ENCODE data around the gene ACSM2A. TPM values are rescaled to one million over a fixed set of nuclear protein-coding genes. Genes with fewer than 3 reads are reported as not detected.
"Not testable (repeated sequence)": the region's sequence is repeated elsewhere in the genome, so short reads cannot be mapped to it uniquely, and the experiment has no call there.

The ACSM2A gene
- total RNA-seq, result not detected in 2 replicates
- not detected for polyA plus RNA-seq (2012)

DNA sequence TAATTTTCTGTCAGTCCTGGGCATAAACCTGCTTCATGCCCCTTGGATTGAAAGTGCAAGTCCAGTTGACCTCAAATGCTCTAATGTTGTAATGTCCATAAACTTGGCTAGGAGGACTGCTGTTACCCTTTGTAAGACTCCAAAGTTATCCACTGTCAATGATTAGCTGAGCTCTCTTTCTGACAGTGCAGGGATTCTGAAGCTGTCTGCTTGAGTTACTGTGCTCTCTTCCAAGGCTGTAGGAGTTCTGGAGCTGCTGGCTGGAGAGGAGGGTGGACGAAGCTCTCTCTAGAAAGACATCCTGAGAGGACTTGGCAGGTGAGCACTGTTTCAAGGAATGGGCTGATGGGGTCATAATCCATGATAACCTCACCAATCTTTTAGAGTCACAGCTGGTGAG lies at the start of gene ACSM2A:
ACSM2A (plus strand) TSS at position 158 of the 400 bp plus-strand sequence. CDS start 8,594 bp downstream, outside the sequence.
- DNase-seq (ENCODE audit: low read depth), result not testable (repeated sequence)

- DNase-seq (ENCODE audit: low read depth), result no peak
These were observed 48.7 kb upstream of the ACSM2A start for GRCh38 chr16:20402651-20403050.

GRCh38 chr16:20404637-20405036 lies 46.7 kb upstream of the ACSM2A start, which contains the start of gene PDILT:
Gene PDILT, minus strand, starts transcription at chr16:20404737. Its CDS starts 5,437 bp downstream, at chr16:20399300.
- no peak for DNase-seq (ENCODE audit: low read depth)

DNA sequence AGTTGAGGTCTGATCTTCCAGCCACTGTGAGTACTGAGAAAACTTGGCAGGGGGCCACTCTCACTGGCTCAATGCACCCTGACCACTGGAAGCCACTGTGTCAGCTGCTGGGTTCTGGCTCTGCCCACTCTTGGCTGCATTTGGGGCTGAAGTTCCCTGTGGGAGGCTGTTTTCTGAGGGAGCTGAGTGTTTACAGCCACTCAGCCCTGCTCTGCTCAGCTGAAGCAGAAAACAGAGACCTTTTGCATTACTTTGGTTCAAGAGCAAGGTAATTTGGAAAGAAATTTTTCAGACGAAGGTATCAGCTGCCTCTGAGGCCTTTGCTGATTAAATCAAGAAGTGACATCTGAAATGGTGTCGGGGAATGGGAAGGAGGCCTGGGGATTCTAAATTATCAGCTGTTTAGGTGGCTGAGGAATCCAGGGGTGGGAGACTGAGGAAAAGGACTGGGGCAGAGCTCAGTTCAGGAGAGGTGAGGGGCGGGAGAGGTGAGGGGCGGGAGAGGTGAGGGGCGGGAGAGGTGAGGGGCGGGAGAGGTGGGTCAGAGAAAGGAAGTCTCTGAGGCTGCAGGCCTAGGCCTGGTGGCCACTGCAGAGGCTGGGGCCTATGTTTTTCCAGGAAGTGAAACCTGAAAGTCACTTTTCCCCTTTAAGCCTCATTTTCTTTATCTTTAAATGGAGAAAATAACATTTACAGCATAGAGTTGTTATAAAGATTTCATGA lies 41.8 kb upstream of the ACSM2A start, which contains the start of gene ACSM5:
ACSM5 (plus strand) TSS at position 137 of the 723 bp plus-strand sequence. CDS start 1,951 bp downstream, outside the sequence.
- DNase-seq (ENCODE audit: low read depth), result peak; percentile 91

- DNase-seq (ENCODE audit: low read depth), result no peak
These were observed 41.1 kb upstream of the ACSM2A start for GRCh38 chr16:20410121-20410723.

DNA sequence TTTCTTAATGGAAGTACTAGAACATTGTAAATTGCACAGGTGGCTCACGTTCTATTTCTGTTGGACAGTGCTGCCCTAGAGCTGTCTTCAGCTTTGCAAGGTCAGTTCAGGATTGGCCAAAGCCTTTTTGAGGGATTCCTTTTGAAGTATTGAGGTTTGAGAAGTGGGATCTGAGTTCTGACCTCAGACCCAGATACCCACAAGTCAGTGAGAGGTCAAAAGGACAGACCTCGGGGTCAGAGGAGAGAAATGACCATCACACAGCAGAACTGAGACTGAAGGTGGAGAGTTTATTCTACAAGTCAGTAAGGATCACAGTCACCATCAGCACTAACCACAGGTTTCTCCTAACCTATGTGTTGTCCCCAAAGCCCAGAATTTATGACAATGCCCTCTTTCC lies 40.3 kb upstream of the ACSM2A start:
- DNase-seq (ENCODE audit: low read depth), result peak; percentile 61

- DNase-seq (ENCODE audit: low read depth), result peak; percentile 79
These were observed 35.8 kb upstream of the ACSM2A start for GRCh38 chr16:20415541-20415940.

GRCh38 chr16:20419093-20419492 lies 32.2 kb upstream of the ACSM2A start:
- DNase-seq (ENCODE audit: low read depth), result not testable (repeated sequence)

DNA sequence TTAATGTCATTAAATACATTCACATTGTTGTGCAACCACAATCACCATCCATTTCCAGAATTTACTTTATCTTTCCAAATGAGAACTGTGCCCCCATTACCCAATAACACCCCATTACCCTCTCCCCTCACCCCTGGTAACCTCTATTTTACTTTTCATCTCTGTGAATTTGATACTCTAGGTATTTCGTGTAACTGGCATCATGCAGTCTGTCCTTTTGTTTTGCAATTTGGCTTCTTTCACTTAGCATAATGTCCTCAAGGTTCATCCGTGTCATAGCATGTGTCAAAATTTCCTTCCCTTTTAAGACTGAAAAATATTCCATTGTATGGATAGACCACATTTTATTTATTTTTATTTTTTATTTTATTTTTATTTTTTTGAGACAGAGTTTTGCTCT lies 29.6 kb upstream of the ACSM2A start:
- DNase-seq (ENCODE audit: low read depth), result not testable (repeated sequence)

DNA sequence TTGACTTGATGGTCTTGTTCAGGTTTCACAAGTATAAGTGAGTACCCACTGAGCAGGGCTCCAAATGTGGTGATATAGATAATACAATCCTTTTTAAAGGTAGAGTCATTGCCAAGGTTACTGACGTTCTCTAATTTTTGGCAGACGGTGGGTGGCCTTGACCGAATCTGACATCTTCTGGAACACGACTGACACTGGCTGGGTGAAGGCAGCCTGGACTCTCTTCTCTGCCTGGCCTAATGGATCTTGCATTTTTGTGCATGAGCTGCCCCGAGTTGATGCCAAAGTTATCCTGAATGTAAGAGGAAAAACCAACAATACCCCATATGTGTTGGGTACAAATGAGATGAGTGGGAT lies 27.6 kb upstream of the ACSM2A start:
- DNase-seq (ENCODE audit: low read depth), result not testable (repeated sequence)

- no peak for DNase-seq (ENCODE audit: low read depth)
These were observed 27.0 kb upstream of the ACSM2A start for GRCh38 chr16:20424129-20424866.

GRCh38 chr16:20427401-20427797 lies 23.9 kb upstream of the ACSM2A start:
- DNase-seq (ENCODE audit: low read depth), result not testable (repeated sequence)

GRCh38 chr16:20429499-20429898 lies 21.8 kb upstream of the ACSM2A start:
- DNase-seq (ENCODE audit: low read depth), result not testable (repeated sequence)

DNA sequence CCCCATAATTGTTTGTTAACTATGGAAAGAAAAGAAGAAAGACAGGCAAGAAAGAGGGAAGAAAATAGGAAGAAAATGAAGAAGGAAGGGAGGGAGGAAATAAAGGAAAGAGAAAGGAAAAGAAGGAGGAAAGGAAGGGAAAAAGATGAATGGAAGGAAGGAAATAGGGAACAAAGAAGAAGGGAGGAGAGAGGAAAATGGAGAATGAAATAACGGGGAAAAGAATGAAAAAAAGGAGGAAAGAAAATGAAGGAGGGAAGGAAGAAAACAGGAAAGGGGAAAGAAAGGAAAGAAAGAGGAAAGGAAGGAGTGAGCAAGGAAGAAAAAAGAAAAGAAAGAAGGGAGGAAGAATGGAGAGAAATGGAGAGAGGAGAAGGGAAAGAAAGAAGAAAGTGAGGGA lies 20.8 kb upstream of the ACSM2A start:
- not testable (repeated sequence) for DNase-seq (ENCODE audit: low read depth)

DNA sequence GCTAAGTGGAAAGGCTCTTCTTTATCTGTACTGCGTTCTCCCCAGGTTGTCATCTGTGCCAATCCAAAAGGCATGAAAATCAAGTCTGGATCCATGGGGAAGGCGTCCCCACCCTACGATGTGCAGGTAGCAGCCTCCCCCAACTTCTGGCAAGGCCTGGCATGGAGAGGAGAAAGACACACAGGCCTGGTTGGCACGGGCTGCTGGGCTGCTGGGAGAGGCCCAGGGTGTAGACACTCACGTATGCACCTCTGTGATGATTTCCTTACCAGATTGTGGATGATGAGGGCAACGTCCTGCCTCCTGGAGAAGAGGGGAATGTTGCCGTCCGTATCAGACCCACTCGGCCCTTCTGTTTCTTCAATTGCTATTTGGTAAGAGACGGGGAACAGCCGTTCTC lies 20.4 kb upstream of the ACSM2A start:
- DNase-seq (ENCODE audit: low read depth), result no peak

- DNase-seq (ENCODE audit: low read depth), result not testable (repeated sequence)
These were observed 12.4 kb upstream of the ACSM2A start for GRCh38 chr16:20438950-20439349.

DNA sequence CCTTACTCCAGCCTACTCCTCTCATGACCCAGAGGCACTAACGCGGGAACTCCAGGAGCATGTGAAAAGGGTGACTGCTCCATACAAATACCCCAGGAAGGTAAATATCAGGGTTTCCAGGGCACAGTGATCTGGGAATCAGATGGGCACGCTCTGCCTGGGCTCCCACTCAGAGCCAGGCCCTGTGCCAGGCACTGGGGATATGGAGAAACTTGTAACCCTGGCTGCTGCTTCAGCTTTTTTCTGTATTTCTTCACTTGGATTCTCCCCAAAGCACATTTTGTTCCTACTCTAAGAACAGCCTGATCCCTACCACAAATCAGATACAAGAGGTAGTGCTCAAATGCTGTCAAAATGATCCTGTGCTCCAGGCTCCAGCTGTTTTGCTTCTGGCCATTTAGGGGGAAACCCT lies 11.5 kb upstream of the ACSM2A start:
- not testable (repeated sequence) for DNase-seq (ENCODE audit: low read depth)

GRCh38 chr16:20440731-20441130 lies 10.6 kb upstream of the ACSM2A start:
- not testable (repeated sequence) for DNase-seq (ENCODE audit: low read depth)

DNA sequence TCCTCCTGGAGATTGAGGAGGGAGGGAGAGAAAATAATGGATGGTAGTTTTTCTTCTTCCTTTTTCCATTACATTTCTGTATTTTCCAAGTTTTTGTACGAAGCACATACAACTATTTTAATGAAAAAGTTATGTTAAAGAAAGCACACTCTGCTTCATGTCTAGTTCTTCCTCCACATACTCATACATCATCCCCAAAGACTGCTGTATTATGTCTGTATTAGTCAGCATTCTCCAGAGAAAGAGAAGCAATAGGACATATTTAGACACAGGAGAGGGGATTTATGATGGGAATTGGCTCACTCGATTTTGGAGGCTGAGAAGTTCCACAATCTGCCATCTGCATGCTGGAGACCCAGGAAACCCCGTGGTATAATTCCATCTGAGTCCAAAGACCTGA lies 10.1 kb upstream of the ACSM2A start:
- DNase-seq (ENCODE audit: low read depth), result no peak

DNA sequence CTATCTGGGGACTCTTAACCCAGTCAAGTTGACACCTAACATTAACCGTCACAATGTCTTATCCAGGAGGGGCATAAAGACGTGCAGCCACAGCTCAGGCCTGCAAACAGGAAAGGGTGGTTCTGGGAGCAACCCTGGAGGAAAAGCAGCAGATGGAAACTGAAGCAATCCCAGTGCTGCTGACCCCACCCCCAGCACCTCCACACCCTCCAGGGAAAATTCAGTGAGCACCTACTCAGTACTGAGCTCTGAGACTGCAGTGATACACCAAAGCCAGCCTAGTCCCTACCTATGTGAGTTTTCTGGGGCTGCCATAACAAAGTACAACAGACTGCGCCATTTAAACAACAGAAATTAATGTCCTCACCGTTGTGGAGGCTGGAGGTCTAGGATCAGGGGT lies 9.5 kb upstream of the ACSM2A start:
- DNase-seq (ENCODE audit: low read depth), result not testable (repeated sequence)

- DNase-seq (ENCODE audit: low read depth), result not testable (repeated sequence)
These were observed 4.5 kb upstream of the ACSM2A start for GRCh38 chr16:20446652-20447393.

Data from myocyte (in vitro differentiated cells).